GF-D8 (cell line): Measurements from ENCODE around the gene FBXL19.

ENCODE experiments used
- DNase-seq: peaks from one replicate; lab custom pipeline; 2025; lab: John Stamatoyannopoulos, UW

Gene FBXL19

GRCh38 chr16:30966033-30966619 lies 42.8 kb downstream of the FBXL19 start:
- DNase-seq = no peak

- no peak for DNase-seq
These were observed 44.4 kb downstream of the FBXL19 start for GRCh38 chr16:30967795-30968194.

- no peak for DNase-seq
These were observed 46.0 kb downstream of the FBXL19 start for GRCh38 chr16:30969246-30969842.

GRCh38 chr16:30971298-30971697 lies 47.9 kb downstream of the FBXL19 start:
- no peak for DNase-seq

GRCh38 chr16:30972872-30973271 lies 49.5 kb downstream of the FBXL19 start:
- no peak for DNase-seq

GRCh38 chr16:30974348-30974747 lies 51.0 kb downstream of the FBXL19 start:
- no peak for DNase-seq

GRCh38 chr16:30976486-30976885 lies 53.1 kb downstream of the FBXL19 start:
- no peak for DNase-seq

- no peak for DNase-seq
These were observed 54.1 kb downstream of the FBXL19 start for GRCh38 chr16:30977502-30977901.

- no peak for DNase-seq
These were observed 56.0 kb downstream of the FBXL19 start for GRCh38 chr16:30979170-30980022.

- DNase-seq = no peak
These were observed 56.6 kb downstream of the FBXL19 start for GRCh38 chr16:30980023-30980371.

- no peak for DNase-seq
These were observed 57.1 kb downstream of the FBXL19 start for GRCh38 chr16:30980434-30980833.

GRCh38 chr16:30980959-30981358 lies 57.6 kb downstream of the FBXL19 start:
- DNase-seq = no peak

- DNase-seq = no peak
These were observed 59.3 kb downstream of the FBXL19 start for GRCh38 chr16:30982548-30983288.

GRCh38 chr16:30983289-30983889 lies 60.0 kb downstream of the FBXL19 start:
- no peak for DNase-seq

- DNase-seq = no peak
These were observed 60.7 kb downstream of the FBXL19 start for GRCh38 chr16:30983898-30984610.

- DNase-seq = peak; percentile 2
These were observed 61.5 kb downstream of the FBXL19 start, which contains the start of gene HSD3B7 for GRCh38 chr16:30984669-30985400. Gene HSD3B7 (plus strand): TSS chr16:30985207. CDS start chr16:30985659, 452 bp downstream.

- DNase-seq = no peak
These were observed 62.2 kb downstream of the FBXL19 start for GRCh38 chr16:30985401-30986128.

- no peak for DNase-seq
These were observed 63.0 kb downstream of the FBXL19 start for GRCh38 chr16:30986129-30986991.

GRCh38 chr16:30987581-30988190 lies 64.3 kb downstream of the FBXL19 start:
- no peak for DNase-seq
